Measurements from ENCODE around the gene BTNL2.

The BTNL2 gene

DNA sequence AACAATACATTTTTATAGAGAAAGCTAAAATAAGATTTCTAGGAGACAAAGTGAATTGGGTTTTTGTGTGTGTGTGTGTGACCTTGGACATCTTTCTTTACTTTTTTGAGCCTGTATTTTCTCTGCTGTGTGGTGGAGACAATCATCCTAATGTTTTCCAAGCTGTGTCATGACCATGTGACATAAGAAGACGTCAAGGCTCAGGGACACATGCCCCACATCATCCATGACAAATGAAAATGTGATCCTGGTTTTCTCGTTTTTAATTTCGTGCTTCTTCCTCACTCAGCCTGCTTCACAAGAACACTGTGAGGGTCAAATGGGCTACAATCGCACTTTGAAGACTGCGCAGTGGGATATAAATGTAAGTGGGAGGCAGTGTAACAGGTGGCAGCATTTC, 3.9 kb upstream of the BTNL2 start:
- H3K27ac ChIP-seq = no peak overlapping the region
- peaks cover 5% of the 10 kb centered on the region for H3K27me3 ChIP-seq (ENCODE audit: control insufficient read depth, insufficient read depth, low read length)
- TF ChIP-seq, protein P1, sequence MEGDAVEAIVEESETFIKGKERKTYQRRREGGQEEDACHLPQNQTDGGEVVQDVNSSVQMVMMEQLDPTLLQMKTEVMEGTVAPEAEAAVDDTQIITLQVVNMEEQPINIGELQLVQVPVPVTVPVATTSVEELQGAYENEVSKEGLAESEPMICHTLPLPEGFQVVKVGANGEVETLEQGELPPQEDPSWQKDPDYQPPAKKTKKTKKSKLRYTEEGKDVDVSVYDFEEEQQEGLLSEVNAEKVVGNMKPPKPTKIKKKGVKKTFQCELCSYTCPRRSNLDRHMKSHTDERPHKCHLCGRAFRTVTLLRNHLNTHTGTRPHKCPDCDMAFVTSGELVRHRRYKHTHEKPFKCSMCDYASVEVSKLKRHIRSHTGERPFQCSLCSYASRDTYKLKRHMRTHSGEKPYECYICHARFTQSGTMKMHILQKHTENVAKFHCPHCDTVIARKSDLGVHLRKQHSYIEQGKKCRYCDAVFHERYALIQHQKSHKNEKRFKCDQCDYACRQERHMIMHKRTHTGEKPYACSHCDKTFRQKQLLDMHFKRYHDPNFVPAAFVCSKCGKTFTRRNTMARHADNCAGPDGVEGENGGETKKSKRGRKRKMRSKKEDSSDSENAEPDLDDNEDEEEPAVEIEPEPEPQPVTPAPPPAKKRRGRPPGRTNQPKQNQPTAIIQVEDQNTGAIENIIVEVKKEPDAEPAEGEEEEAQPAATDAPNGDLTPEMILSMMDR (IDR thresholded peaks at IDR 0.05) = no peak

DNA sequence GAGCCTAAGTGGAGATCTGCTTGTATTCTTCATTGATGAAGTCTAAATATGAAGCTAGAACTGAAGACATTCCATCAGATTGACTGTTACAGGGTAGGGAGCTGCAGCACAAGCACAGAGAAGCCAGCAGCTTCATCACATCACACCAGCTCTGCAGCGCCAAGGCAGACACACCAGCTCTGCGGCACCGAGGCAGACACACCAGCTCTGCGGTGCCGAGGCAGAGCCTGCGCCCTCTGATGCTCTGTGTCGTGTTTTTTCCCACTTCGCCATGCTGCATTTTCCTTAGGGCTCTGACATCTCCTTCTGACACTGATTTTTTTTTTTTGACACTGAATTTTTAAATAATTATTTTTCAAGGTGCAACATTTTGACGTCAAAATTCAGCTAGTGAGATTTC, 784 bp downstream of the BTNL2 start:
- TF ChIP-seq, protein P1 (IDR thresholded peaks at IDR 0.05) = no peak
- H3K27me3 ChIP-seq (ENCODE audit: control insufficient read depth, insufficient read depth, low read length) = no peaks in the 10 kb centered on the region
- no peaks in the 10 kb centered on the region for H3K9me3 ChIP-seq (ENCODE audit: control insufficient read depth, low read length)
- no peak overlapping the region for H3K9ac ChIP-seq
- H2AFZ ChIP-seq = no peak overlapping the region
- H3K4me1 ChIP-seq = no peaks in the 10 kb centered on the region
- no peak overlapping the region for H3K4me2 ChIP-seq (ENCODE audit: low read length)
- no peak overlapping the region for H3K27ac ChIP-seq
- no peaks in the 10 kb centered on the region for H3K79me2 ChIP-seq
- no peak overlapping the region for H3K4me3 ChIP-seq (ENCODE audit: low read depth, low read length)
- H3K36me3 ChIP-seq (ENCODE audit: control insufficient read depth, insufficient read depth, low read length) = no peaks in the 10 kb centered on the region

More for the DNA sequence above, 3.9 kb upstream of the BTNL2 start:
- no peaks in the 10 kb centered on the region for H3K79me2 ChIP-seq
- H3K4me1 ChIP-seq = no peaks in the 10 kb centered on the region
- H3K9me3 ChIP-seq (ENCODE audit: control insufficient read depth, low read length) = no peaks in the 10 kb centered on the region
- no peak overlapping the region for H3K9ac ChIP-seq
- H2AFZ ChIP-seq = no peak overlapping the region
- H3K36me3 ChIP-seq (ENCODE audit: control insufficient read depth, insufficient read depth, low read length) = no peaks in the 10 kb centered on the region
- H3K4me2 ChIP-seq (ENCODE audit: low read length) = no peak overlapping the region
- H3K4me3 ChIP-seq (ENCODE audit: low read depth, low read length) = no peak overlapping the region

DNA sequence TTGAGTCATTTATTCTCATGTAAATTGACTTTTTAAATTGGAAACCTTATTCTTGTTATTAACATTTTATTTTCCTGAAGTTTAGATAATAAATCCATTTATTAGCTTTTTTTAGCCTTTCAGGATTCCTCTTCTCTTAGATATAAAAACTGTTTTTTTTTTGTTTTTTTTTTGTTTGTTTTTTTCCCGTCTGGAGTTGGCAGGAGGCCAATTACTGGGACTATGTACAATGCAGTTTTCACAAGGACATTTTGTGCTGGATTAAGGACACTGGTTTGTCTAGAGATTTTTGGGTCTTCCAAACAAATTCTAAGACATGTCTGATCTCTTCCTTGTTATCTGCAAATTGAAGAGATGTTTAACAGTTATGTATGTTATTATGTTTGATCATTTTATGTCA, 1.3 kb downstream of the BTNL2 start:
- Histone ChIP-seq H3K36me3 (ENCODE audit: control insufficient read depth, insufficient read depth, low read length) (no peaks in the 10 kb centered on the region), H3K4me1 (no peaks in the 10 kb centered on the region), H3K9me3 (ENCODE audit: control insufficient read depth, low read length) (no peaks in the 10 kb centered on the region), H2AFZ (no peak overlapping the region), H3K27me3 (ENCODE audit: control insufficient read depth, insufficient read depth, low read length) (no peaks in the 10 kb centered on the region), H3K4me3 (ENCODE audit: low read depth, low read length) (no peak overlapping the region), H3K27ac (no peak overlapping the region), H3K9ac (no peak overlapping the region), H3K4me2 (ENCODE audit: low read length) (no peak overlapping the region), H3K79me2 (no peaks in the 10 kb centered on the region)
- TF ChIP-seq, protein P1 (IDR thresholded peaks at IDR 0.05) = no peak

DNA sequence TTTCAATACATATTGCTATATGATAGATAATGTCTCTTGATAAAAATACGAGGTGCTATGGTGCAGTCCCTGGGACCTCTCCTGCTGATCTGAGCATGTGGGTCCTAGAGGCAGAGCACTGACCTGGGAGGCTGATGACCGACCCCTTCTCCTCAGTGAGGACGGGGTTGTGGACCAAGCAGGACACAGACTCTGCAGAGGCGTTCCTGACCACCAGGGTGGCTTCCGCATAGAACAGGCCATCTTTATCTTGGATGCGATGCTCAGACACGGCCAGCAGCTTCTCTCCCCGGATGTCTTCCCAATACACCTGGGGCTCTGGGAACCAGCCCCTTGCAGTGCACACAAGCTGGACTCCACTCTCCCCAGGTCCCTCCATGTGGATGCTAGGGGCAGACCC, 4.2 kb downstream of the BTNL2 start:
- Histone ChIP-seq H3K36me3 (ENCODE audit: control insufficient read depth, insufficient read depth, low read length) (no peaks in the 10 kb centered on the region), H3K4me3 (ENCODE audit: low read depth, low read length) (no peak overlapping the region), H3K4me2 (ENCODE audit: low read length) (no peak overlapping the region), H3K9ac (no peak overlapping the region), H3K4me1 (no peaks in the 10 kb centered on the region), H3K27ac (no peak overlapping the region), H2AFZ (no peak overlapping the region), H3K79me2 (no peaks in the 10 kb centered on the region), H3K27me3 (ENCODE audit: control insufficient read depth, insufficient read depth, low read length) (no peaks in the 10 kb centered on the region), H3K9me3 (ENCODE audit: control insufficient read depth, low read length) (no peaks in the 10 kb centered on the region)
- TF ChIP-seq, protein P1 (IDR thresholded peaks at IDR 0.05) = no peak

DNA sequence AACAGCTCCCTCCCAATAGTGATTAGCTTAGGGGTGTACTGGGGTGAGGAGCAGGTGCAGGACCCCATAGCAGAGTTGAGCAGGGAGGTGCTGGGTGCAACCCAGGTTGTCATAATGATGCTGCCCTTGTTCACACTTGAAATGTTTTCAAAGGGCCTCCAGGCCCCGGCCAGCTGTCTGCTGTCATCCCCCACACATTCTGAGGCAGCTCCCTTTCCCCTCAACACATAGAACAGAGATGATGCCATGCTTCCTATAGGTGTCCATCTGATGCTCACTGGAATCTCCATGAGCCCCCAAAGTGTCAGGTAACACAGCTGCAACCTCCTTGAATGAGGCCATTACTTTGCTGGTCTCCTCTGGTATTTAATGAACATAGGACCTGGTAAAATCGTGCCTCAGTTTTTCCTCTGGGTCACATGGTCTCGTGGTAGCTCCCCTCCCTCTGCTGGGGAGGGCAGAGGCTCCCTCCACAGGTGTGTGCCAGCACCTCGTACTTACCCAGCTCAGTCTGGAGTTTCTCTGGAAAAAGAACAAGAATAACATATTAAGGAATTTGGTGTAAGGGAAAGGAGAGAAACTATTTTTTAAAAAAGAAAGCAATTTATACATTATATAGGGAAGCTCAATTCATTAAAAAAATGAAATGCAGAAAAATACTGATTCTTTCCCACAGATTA, 5.6 kb downstream of the BTNL2 start:
- Histone ChIP-seq H3K27me3 (ENCODE audit: control insufficient read depth, insufficient read depth, low read length) (no peaks in the 10 kb centered on the region), H3K4me3 (ENCODE audit: low read depth, low read length) (no peak overlapping the region), H3K9me3 (ENCODE audit: control insufficient read depth, low read length) (no peaks in the 10 kb centered on the region), H3K4me2 (ENCODE audit: low read length) (no peak overlapping the region), H2AFZ (no peak overlapping the region), H3K4me1 (no peaks in the 10 kb centered on the region), H3K9ac (no peak overlapping the region), H3K79me2 (no peaks in the 10 kb centered on the region), H3K36me3 (ENCODE audit: control insufficient read depth, insufficient read depth, low read length) (no peaks in the 10 kb centered on the region), H3K27ac (no peak overlapping the region)
- TF ChIP-seq, protein P1 (IDR thresholded peaks at IDR 0.05) = no peak
